HG02759 (cell line): Measurements from ENCODE around the gene FBXL7.

Experiments
- ATAC-seq: cut with Tn5 transposase; IDR thresholded peaks from one replicate; pipeline ENCODE4 v1.9.1; 2021; ENCODE audit warnings: mild to moderate bottlenecking, moderate library complexity; ENCODE audit not compliant: unreplicated experiment

FBXL7 gene

GRCh38 chr5:15575666-15576065 lies 75.7 kb downstream of the FBXL7 start:
- ATAC-seq: no peak

GRCh38 chr5:15577132-15577531 lies 77.2 kb downstream of the FBXL7 start:
- no peak for ATAC-seq

- ATAC-seq: no peak
Observed at GRCh38 chr5:15577831-15578230, 77.9 kb downstream of the FBXL7 start.

- ATAC-seq: no peak
Observed at GRCh38 chr5:15579193-15579990, 79.4 kb downstream of the FBXL7 start.

GRCh38 chr5:15584528-15584927 lies 84.5 kb downstream of the FBXL7 start:
- no peak for ATAC-seq

GRCh38 chr5:15585128-15585527 lies 85.1 kb downstream of the FBXL7 start:
- ATAC-seq: no peak

GRCh38 chr5:15585841-15586591 lies 86.0 kb downstream of the FBXL7 start:
- no peak for ATAC-seq

GRCh38 chr5:15587916-15588315 lies 87.9 kb downstream of the FBXL7 start:
- no peak for ATAC-seq

GRCh38 chr5:15592728-15593127 lies 92.7 kb downstream of the FBXL7 start:
- ATAC-seq: no peak

GRCh38 chr5:15594977-15595568 lies 95.1 kb downstream of the FBXL7 start:
- ATAC-seq: no peak

- no peak for ATAC-seq
Observed at GRCh38 chr5:15595929-15596328, 95.9 kb downstream of the FBXL7 start.

GRCh38 chr5:15596936-15597335 lies 97.0 kb downstream of the FBXL7 start:
- ATAC-seq: no peak

- ATAC-seq: no peak
Observed at GRCh38 chr5:15597804-15598203, 97.8 kb downstream of the FBXL7 start.

- no peak for ATAC-seq
Observed at GRCh38 chr5:15598294-15598902, 98.4 kb downstream of the FBXL7 start.

- ATAC-seq: no peak
Observed at GRCh38 chr5:15600035-15600434, 100.1 kb downstream of the FBXL7 start.

- no peak for ATAC-seq
Observed at GRCh38 chr5:15601274-15601673, 101.3 kb downstream of the FBXL7 start.

GRCh38 chr5:15601853-15602252 lies 101.9 kb downstream of the FBXL7 start:
- no peak for ATAC-seq

- ATAC-seq: no peak
Observed at GRCh38 chr5:15604986-15605385, 105.0 kb downstream of the FBXL7 start.

- ATAC-seq: no peak
Observed at GRCh38 chr5:15606197-15606596, 106.2 kb downstream of the FBXL7 start.

GRCh38 chr5:15607076-15607475 lies 107.1 kb downstream of the FBXL7 start:
- ATAC-seq: no peak

- ATAC-seq: no peak
Observed at GRCh38 chr5:15609076-15609725, 109.2 kb downstream of the FBXL7 start.
